ENCODE data around the gene PEAR1.
A peak's percentile ranks its signal among the peaks of the same experiment; 100 is the strongest.

Gene PEAR1

DNA sequence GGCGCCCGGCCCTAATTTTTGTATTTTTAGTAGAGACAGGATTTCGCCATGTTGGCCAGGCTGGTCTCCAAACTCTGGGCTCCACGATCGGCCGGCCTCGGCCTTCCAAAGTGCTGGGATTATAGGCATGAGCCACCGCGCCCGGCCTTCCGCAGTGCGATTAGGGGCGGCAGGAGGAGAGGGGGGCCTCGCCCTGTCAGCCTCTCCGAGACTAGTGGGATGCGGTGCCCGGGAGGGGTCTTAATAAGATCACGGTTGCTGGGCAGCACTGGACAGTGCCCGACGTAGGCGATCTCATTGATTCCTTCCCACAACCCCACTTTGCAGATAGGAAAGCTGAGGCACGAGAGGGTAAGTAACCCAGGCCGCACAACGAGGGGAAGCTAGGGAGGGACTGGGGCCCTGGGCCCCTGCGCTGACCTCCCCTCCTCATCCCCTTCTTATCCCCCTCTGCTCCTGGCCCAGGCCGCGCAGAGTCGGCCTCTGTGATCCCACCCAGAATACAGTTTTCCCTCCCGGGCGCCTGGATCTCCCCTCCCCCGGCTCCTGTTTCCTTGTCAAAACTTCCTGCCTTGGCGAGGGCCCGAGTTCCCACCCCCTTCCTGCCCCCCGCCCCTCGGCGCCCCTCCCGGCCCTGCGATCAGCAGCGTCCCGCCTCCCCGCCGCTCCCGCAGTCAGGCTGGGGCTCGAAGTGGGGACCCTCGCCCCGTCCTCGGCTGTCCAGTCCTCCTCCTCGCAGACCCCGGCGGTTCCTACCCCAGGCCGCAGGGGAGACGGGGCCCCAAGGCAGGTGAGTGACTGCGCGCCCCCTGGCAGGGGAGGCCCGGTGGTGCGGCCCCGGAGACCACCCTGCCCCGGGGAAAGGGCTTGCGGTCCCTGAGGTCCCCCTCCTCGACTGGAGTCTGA is at the start of gene PEAR1:
PEAR1 (plus strand) TSS at position 671 of the 906 bp plus-strand sequence. CDS start 10,209 bp downstream, outside the sequence.
- peak; percentile 54 for DNase-seq (ENCODE audit: low read depth)

DNA sequence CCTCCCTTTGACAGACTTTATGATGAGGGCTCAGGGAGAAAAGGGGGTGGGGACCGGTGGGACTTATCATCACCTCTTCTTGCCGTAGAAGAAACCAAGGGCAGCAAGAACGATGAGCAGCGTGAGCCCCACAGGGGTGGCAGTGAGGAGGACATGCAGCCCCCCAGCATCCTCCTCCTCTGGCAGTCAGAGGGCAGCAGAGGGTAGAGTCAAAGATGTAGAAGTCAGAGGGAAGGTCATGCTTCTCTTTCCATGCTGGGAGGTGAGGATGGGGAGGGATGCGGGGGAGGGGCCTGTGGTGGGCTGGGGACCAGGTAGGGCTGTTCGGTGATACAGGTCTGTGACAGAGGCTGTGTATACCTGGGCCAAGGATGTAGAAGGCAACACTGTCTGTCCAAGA is 49.4 kb upstream of the PEAR1 start:
- DNase-seq (ENCODE audit: low read depth), result no peak

DNA sequence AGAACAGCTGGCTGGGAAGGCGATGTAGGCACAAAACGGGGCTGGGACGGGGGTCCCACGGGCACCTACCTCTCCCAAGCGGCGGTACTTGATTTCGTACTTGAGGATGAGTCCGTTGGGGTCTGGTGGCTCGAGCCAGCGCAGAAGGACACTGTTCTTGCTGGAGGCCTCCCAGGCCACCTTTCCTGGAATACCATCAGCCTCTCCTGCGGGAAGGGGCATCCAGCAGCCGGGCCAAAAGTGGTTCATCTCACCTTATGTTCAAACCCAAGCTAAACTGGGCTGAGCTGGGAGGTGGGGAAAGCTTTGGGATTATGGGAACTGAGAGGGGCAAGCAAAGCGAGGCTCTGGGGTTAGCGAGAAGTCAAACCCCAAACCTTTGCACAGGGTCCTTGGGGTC is 48.9 kb upstream of the PEAR1 start:
- DNase-seq (ENCODE audit: low read depth), result no peak

- DNase-seq (ENCODE audit: low read depth), result no peak
Measured at GRCh38 chr1:156845055-156845952, 48.2 kb upstream of the PEAR1 start.

DNA sequence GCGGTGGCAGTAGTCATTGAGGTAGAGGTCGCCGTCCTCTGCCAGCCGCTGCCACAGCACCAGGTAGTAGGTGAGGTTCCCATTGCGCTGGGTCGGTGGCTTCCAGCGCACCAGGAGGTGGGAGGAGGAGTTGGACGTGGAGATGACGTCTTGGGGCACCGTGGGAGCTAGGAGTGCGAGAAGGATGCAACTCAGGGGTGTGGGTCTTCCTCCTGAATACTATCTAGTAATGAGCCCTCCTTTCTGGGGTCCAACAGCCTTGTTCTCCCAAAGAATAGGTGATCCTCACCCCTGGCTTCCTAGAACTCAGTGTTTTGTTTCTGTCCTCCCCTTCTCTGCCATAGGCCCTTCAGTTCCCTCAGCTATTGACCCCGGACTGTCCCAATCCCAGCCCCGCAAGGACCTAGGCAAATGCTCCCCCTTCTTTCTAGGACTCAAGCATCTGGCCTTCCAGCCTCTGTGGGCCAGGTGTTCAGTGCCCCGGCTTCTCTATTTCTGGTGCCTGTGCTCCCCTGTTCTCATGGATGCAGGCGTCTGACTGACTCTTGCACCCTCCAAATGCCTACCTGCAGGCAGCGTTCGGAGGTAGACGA is 47.5 kb upstream of the PEAR1 start:
- DNase-seq (ENCODE audit: low read depth), result no peak

GRCh38 chr1:156846643-156847042 is 46.9 kb upstream of the PEAR1 start:
- DNase-seq (ENCODE audit: low read depth), result no peak

DNA sequence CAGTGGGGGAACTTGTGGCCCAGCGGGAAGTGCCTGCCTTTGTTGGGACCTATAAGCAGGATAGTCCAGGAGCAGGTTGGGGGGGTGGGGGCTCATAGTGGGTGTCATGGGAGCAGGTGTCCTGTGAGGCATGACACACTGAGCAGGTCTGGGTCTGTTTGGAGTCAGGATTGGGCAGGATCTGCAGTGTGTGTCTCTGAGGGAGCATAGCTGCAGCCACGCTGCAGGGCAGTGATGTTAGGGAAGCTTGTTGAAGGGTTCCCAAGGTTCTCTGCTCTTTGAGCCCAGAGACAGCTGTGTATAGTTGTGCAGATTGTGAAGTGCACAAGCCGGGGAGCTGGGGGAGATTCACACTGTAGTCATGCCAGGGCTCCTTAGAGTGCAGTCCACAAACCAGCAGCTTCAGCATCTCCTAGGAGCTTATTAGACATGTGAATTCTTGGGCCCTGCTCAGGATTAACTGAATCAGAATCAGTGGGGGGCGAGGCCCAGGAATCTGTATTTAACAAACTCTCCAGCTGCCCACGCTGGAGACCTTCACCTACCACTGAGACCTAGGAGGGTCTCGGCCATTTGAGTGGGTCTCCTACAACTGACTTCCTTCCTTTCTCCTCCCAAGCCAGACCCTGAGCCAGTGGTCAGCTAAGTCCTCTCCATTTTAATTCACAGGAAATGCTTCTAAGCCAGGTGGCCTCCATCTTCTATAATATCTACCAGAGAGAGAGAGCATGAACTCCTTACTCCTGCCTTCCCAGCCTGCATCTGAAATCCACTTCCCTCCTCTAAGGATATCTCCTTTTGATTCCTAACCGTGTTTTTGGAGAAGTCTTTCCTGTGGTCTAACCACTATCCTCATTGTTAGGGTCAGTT is 45.7 kb upstream of the PEAR1 start:
- no peak for DNase-seq (ENCODE audit: low read depth)

- no peak for DNase-seq (ENCODE audit: low read depth)
Measured at GRCh38 chr1:156848461-156849150, 44.9 kb upstream of the PEAR1 start.

DNA sequence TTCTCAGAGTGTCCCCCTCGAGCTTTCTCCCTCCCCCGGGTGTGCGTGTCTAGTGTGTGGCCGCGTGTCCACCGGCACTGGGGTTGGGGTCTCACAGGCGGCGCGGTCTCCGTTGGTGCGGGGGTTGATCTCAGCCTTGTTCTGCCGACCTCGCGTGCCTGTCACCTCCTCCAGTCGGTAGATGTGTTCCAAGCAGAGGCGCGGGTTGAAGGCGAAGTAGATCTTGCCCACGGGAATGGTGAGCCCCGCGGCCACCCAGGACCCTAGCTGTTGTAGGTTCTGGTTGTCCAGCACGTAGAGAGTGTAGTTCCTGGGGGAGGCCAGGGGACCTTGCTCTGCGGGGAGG is 44.4 kb upstream of the PEAR1 start:
- no peak for DNase-seq (ENCODE audit: low read depth)

GRCh38 chr1:156851779-156852417 is 41.6 kb upstream of the PEAR1 start:
- DNase-seq (ENCODE audit: low read depth), result no peak

DNA sequence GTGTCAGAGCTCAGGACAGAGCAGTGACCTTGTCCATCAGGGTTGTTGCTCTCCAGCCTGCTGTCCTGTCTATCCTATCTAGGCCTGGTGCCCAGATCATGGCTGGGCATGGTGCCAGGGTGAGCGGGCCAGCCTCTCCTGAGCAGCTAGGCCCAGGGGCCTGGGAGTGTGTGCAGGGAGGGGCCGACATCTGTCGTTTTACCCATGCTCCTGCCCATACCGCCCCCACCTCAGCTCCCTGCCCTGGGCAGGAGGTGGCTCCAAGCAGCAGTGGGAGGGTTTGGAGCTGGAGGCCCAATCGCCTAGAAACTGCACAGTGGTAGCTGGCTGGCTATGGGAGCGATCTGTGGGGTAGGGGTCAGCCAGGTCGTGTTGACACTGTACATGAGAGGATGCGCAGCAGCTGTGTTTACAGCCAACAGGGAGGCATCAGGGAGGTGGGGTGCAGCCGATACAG is 41.1 kb upstream of the PEAR1 start:
- DNase-seq (ENCODE audit: low read depth), result no peak

DNA sequence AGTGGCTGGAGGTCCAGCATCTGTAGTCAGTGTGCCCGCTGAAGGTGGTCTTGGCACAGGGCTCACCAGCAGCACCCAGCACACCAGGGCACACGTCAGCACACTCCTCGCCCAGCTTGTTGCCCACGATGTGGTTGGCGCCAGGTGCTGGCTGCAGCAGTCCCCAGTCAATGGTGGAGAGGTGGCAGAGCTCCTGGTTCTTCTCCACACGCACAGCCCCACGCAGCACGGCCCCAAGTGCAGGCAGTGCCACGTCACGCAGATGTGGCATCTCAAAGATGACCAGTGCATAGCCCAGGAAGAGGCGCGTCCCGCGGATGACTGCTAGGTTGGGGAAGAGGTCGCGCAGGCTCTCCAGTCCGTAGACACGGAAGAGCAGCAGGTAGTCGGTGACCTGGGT is 39.8 kb upstream of the PEAR1 start:
- DNase-seq (ENCODE audit: low read depth), result no peak

- DNase-seq (ENCODE audit: low read depth), result no peak
Measured at GRCh38 chr1:156854634-156855033, 38.9 kb upstream of the PEAR1 start.

DNA sequence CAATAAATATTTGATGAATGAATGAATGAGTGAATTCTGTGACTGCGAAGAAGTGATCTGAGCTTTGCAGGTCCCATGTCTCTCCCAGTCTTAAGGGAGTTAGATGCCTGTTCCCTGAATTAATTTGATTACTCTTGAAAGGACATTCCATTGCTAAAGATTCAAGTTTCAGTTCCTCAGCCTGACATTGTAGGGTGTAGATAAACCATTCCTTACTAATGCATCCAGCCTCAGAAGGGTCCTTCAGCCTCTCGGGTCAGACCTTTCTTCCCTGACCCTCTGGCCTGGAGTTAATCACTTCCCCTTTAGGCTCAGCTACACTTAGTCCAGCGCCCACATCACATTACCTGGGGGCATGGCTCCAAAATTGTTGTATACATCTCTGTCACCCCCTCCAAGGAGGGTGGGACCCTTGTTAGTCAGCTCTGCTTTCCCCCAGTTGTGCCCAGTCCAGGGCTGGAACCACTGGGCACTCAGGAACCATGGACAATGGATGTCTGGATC is 37.2 kb upstream of the PEAR1 start:
- no peak for DNase-seq (ENCODE audit: low read depth)

- DNase-seq (ENCODE audit: low read depth), result no peak
Measured at GRCh38 chr1:156857532-156857931, 36.0 kb upstream of the PEAR1 start.

DNA sequence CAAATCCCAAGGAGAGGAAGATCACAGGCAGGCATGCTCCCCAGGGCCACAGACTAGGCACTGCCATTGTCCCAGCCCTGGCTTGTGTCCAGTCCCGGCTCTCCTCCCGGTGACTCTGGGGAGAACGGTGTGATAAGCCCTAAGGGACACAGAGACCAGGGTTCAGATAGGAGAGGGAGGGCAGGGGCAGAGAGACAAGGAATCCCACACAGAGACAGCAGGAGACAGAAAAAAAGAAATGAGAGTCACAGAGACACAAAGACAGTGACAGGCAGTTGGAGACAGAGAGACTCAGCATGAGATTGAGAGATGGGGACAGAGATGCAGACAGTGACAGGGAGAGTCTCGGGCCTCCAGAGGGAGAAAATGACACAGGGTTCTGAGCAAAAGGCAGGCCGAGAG is 35.0 kb upstream of the PEAR1 start:
- DNase-seq (ENCODE audit: low read depth), result no peak

GRCh38 chr1:156858959-156859522 is 34.5 kb upstream of the PEAR1 start, which contains the start of gene INSRR:
Gene INSRR, minus strand, starts transcription at chr1:156859117. Its CDS starts 496 bp downstream, at chr1:156858621.
- peak; percentile 19 for DNase-seq (ENCODE audit: low read depth)

DNA sequence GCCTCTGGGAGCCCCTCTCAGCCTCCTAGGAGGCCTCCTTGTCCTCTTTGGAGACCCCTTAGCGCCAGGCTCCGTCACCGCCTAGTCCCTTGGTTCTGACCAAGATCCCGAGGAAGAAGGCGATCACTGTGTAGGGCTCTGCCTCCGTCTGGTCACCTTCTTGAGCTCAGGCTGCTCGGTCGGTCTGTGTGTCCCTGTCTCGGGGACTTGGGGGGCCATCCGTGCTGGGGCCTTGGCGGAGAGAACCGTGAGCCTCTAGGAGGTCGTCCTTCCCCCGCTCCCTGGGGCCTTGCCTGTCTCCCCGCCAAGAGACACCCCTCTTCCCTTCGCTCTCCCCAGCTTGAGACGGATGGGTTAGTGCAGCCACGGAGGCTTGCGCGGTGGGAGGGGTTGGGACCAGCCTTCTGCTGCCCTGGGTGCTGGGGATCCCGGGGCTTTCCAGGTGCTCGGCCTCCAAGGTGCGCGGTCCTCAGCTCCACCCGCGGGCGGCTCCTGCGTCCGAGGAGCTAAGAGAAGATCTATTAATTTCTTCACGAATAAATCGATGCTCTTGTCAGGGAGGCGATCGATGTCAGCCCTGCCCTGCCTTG is 33.9 kb upstream of the PEAR1 start:
- peak; percentile 42 for DNase-seq (ENCODE audit: low read depth)

DNA sequence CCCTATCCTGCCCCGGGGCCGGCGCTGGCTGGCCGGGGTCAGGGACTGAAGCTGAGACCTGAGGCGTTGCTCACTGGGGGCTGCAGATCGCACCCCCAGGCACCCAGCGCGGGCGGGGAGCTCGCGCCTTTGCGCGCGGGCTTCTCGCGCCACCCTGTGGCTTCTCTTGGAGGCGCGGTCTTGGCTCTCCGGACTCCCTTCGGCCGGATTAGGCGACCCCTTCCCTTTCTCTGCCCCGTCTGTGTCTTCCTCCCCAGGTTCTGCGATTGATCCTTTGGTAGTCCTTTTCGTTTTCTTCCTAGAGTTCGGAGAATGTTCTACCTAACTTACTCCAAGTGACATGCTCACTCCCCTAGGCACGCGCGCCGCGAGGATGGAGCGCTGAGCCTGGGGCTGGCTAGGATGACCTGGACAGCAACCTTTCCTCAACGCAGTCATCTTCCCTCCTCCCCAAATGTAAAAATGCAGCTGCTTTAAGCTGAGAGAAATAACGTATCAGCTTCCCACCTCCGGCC is 33.3 kb upstream of the PEAR1 start:
- DNase-seq (ENCODE audit: low read depth), result peak; percentile 69

All from ELR (cell line).